ENCODE data around the gene LRCH4.

LRCH4 gene

DNA sequence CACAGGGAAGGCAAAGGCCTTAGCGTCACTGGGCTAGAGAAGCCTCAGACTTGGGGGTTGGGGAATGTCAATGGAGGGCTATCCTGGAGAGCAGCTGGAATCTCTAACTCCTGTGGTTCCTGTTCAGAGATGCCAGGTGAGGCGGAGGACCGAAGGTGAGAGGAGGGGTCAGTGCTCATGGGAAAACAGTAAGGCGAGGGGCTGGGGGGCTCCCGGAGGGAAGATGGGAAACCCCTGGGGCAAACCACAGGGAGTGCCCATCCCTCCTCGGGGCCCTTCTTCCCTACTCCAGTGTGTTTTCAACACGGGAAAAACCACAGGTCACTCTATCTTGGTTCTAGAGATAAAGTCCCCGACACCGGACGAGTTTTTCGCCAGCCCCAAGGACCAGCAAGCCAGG lies 3.3 kb downstream of the LRCH4 start:
- DNase-seq (ENCODE audit: low read depth in 1 of 2, low spot score in 1 of 2) = no peak

DNA sequence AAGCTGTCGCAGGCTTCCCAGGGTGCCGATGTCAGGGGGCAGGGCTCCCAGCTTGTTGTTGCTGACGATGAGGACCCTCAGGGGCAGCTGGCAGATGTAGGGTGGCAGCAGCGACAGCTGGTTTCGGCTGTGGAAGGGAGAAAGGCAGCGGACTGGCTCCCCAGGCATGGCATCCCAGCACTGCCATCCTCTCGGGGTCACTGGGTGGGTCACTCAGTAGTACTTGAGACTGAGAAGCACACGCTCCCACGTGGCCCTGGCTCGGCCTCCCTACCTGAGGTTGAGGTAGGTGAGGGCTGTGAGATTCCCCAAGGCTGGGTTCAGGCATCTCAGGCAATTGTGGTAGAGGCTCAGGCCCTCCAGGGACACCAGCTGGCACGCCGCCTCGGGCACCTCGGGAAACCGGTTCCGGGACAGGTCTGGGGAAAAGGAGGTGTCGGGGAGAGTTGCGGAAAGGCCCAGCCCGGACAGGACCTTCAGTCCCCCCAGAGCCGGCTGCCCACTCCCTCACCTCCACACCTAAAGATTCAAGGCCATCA lies 3.8 kb downstream of the LRCH4 start:
- DNase-seq (ENCODE audit: low read depth in 1 of 2, low spot score in 1 of 2) = no peak

DNA sequence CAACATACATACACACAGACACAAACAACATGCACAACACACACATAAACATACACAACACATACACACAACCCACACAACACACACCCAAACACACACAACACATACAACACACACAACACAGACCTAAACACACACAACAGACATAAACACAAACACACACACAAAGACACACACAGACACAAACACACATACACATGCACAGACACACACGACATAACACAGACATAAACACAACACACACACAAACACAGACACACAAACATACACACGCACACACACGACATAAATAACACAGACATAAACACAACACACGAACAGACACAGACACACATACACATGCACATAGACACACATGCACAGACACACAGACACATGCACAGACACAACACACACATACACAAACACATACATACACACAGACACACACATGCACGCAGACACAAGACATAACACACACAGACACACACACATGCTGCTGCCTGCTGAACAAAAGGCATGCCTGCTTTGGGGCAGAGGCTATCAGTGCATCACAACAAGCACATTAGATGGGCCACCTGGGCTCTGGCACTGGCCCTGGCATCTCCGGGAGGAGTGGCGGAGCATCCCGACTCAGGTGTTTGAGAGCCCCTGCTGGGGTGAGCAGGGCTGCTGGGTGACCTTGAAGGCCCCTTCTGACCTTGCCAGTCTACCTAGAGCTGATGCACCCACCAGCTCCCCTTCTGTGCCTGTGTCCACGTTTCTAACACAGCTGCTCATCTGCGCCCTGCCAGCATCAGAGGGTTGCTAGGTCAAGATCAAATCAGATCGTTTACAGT lies 5.3 kb downstream of the LRCH4 start:
- DNase-seq (ENCODE audit: low read depth in 1 of 2, low spot score in 1 of 2) = no peak

DNA sequence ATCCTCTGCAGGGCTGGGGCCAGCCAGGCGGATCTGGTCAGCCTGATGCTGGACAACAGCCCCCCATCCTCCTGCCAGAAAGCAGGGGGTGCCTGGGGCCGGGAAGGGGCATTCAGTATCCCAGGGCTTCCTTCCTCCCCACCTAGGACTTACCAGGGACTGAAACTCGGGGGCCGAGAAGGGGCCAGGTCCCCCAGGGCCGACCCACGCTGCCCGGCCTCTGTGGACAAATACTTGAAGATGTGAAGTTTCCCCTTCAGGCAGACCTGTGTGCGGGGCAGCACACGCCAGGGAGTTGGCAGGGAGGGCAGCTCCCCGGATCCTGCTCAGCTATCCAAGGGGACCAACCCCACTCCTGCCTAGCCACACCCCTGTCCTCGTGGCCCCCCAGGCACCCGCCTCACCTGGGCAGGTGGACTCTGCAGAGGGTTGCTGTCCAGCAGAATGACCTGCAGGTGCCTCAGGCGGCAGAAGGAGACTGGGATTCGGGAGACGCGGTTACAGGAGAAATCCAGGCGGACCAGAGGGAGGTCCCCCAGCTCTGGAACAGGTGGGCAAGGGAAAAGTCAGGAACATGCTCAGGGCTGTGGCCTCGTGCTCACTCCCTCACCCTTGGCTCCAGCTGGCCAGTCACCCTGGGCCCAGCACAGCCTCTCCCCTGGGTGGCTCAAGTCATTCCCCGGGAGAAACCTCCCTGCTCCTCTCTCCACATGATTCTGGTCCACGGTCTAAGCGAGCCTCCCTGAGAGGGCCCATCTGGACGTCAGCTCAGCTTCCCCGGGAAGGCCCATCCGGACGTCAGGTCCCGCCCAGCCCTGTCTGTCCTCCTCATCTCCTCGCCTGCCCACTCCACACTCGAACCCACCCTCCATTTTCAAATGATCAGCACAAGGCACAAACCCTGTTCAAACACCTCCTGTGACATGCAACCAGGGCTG lies 7.4 kb downstream of the LRCH4 start:
- no peak for DNase-seq (ENCODE audit: low read depth in 1 of 2, low spot score in 1 of 2)

DNA sequence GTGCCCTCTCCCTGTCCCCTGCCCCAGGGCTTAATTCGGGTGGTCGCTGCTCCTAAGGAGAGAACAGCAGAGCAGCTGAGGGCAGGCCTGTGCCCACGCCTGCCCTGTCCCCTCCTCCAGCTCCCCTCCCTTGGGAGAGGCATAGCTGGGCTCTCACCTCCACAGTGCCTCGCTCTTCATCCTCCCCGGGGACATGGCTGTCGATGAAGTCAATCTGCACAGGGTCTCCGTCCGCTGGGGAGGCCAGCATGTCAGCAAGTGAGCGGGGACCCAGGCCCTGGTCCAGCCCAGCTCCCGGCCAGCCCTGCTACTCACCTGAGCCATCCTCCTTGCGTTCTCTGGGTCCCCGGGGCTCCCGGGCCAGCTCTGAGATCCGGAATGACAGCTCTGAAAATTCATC lies 8.4 kb downstream of the LRCH4 start:
- DNase-seq (ENCODE audit: low read depth in 1 of 2, low spot score in 1 of 2) = no peak

DNA sequence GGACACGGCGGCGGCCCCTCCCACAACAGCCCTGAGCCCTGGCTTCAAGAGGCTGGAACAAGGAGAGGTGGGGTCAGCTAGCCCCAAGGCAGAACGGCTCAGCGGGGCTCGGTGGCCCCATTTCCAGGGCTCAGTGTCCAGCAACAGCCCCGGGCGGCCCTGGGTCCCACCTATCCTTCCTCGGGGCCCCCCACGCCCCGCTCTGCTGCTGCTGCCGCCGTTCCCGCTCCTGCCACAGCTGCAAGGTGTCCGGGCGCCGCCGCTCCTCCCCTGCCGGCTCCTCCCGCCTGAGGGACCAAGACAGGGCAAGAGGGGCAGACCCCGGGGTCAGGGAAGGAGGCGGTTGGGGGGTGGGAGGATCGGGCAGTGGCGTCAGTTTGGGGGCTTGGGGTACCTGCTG lies 8.8 kb downstream of the LRCH4 start:
- no peak for DNase-seq (ENCODE audit: low read depth in 1 of 2, low spot score in 1 of 2)

DNA sequence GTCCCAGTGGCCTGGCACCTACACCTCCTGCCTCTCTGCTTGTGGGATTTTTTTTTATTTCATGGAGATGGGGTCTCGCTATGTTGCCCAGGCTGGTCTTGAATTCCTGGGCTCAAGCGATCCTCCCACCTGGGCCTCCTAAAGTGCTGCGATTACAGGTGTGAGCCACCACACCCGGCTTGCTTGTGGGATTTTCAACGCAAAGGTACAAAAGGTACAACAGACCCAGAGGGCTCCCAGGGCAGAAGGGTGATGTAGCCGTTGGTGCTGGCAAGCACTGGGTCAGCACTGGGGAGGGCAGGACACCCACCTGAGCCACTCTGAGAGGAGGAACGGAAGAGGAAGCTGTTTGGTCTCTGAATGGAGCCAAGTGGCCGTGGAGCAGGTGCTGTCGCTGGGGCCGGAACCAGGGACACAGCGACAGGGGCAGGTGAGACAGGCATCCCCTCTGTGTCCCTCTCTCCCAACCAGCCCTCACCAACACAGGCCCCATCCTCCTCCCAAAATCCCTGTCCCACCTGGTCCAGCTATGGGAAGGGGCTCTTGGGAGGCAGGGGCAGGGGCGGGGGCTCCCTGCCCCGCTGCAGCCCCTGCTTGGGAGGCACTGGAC lies 9.4 kb downstream of the LRCH4 start:
- no peak for DNase-seq (ENCODE audit: low read depth in 1 of 2, low spot score in 1 of 2)

DNA sequence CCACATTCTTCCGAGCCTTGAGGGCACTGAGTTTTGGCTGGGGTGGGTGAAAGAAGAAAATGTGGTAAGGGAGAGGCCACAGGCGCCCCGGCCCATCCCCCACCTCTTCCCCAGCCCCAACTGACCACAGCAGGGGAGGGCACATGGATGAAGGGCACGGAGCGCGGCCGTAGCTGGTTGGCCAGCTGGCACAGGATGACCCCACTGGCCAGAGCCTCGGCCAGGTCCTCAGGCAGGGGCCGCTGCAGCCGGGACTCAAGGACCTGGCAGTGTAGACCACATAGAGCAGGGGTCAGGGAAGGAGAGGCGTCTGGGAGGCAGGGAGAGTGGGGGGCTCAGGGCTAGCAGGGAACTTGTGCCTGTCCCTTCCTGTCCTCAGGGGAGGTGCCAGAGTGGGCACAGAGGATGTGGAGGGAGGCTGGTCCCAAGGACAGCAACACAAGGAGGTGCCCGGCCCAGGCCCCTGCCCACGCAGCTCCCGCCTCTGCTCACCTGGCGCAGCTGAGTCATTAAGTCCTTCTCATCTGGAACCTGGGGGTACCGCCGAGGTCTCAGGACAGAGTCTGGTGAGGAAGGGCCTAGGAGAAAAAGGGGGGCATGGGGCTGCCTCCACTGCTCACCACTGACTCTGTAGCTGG lies 10.1 kb downstream of the LRCH4 start:
- DNase-seq (ENCODE audit: low read depth in 1 of 2, low spot score in 1 of 2) = no peak

DNA sequence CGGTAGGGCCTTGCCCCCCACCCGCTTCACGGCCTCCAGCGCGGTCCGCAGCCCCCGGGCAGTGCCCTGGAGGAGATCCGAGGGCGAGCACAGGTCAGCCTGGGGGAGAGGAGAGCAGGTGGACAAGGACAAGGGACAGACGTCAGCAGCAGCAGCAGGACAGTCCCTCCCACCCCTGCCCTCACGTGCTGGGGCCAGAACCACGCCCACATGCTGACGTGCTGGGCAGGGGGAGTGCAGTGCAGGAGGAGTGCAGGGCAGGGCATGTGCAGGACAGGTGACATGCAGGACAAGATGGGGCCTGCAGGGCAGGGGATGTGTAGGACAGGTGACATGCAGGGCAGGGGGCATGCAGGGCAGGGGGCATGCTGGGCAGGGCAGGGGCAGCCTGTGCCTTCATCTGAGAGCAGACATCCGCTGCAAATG lies 10.7 kb downstream of the LRCH4 start:
- DNase-seq (ENCODE audit: low read depth in 1 of 2, low spot score in 1 of 2) = no peak

DNA sequence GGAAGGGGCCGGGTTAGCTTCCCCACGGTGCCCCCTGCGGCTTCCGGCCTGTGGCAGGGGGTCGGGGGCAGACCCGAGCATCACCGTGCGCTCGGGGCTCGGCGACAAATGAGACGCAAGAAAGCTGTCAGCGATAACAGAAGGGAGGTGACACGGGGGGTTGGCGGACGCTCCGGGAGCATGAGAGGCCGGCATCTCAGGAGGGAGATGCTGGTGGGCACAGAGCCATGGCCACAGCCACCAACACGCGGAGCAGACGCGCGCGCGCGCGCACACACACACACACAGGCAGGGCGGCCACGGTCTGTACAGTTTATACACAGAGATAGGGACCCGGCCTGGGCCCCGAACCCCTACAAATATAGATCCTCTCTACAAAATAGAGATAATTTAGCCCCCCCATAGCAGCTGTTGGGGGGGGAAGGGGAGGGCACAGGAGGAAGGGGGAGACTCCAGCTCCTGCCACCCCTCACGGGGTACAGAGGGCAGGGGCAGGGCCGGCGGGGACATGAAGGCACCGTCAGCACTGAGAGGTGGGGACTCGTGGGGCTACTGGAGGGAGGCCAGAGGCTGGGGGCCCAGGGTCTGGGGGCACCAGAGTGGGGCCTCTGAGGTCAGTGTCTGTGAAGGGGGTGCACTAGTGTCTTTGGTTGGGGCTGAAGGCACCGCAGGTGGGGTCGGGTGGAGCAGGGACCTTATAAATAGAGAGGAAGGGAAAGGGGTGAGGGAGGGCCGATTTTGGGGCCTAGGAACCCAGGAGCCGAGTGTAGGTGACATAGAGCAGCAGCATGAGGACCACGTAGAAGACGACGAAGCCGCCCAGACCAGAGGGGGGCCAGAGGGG lies 11.3 kb downstream of the LRCH4 start:
- no peak for DNase-seq (ENCODE audit: low read depth in 1 of 2, low spot score in 1 of 2)

DNA sequence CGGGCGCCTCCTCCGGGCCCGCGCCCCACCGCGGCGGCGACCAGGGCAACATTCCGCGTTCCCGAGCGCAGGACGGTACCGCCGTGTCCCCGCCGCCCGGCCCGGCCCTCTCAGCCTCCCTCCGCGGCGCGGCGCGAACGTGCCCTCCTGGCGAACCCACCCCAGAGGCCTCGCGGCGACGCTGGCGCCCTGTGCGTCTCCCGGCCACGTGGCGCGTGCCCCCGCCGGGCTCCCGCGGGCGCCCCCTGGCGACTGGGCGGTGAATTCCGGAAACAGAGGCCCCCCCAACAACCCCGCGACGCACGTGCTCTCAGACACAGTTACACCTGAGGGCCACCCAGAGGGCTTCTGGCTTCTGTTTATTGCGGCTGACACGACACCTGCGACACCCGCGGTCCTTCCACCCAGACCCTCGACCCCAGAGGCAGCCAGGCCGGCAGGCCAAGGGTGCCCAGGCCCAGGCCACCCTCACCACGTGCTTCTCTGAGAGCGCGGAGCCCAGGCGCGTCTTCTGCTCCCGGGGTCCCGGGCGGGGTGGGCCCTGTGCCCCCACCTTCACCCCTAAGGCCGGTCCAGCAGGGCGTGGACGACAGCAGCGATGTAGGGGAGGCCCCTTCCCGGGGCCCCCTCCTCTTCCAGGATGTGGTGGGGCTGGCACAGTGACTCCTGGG lies 12.1 kb downstream of the LRCH4 start, which contains the start of gene SAP25:
TSS of gene SAP25 (minus strand) at position 210 of the 671 bp plus-strand sequence. CDS start at position 52, 158 bp downstream.
- no peak for DNase-seq (ENCODE audit: low read depth in 1 of 2, low spot score in 1 of 2)

DNA sequence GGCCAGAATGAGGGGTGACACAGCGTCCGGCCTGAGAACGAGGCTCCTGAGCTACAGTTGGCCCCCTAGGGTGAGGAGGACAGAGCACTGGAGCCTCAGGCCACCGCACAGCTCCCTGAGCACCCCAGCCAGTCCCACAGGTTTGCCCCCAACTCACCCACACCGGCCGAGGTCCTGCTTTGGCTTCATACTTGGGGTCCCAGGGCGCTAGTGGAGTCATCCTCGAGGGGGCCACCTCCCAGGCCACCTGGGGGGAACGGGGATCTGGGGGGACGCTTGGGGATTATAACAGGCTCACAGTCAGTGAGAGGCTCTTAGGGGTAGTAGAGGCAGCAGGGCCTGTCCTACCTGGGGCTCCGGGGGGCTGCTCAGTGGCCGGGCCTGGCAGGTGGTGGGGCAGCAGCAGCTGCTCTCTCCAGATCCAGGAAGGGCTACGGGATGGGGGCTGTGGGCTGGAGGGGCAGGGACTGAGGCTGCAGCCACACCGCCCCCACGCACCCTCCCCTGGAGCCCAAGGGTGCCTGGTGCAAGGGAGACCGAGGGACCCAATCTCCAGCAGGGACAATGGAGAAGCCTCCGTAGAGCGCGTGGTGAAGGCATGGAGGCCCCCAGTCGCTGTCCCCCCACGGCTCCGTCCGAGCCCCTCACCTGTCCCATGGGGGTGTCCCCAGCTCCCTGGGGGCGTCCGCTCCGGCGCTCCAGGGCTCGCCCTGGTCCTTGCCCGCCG lies 12.8 kb downstream of the LRCH4 start:
- no peak for DNase-seq (ENCODE audit: low read depth in 1 of 2, low spot score in 1 of 2)

DNA sequence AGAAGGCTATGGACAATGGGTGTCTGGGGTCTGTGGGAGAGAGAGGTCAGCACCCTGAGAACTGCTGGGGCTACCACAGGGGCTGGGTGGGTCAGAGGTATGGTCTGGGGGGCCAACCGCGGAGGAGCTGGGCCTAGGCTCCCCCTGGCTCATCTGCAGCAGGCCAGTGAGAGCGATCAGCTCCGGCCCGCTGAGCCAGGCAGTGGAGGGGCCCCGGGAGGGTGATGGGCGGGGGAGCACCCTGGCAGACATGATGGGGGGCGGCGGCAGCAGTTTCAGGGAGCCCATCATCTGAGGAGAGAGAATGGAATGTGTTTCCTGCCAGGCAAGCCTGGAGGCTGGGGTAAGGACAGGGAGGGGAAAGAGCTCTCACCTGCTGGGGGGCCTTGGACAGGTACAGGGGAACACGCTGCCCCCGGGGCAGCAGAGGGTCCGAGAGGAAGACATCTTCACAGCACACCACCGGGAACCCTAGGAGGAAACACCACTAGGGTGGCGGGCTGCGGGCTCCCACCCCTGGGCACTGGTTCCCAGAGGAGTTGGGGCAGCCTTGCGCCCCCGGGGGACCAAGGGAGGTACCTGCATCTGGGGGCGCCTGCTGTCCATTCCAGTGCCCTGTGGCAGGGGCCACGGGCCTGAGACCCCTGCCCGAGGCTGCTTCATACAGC lies 13.5 kb downstream of the LRCH4 start:
- DNase-seq (ENCODE audit: low read depth in 1 of 2, low spot score in 1 of 2) = no peak

DNA sequence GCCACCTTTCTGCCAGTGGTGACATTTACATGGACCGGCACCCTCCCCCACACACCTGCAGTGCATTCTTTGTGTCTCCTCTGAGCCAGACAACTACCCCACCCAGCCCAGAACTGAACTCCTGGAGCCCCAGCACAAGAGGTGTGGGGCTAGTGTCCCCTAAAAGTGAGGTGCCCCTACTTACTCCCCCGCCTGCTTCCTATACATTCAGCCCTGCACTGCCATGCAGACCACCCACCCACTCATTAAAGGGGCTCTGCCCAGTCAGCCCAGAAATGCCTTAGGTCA lies 14.2 kb downstream of the LRCH4 start:
- no peak for DNase-seq (ENCODE audit: low read depth in 1 of 2, low spot score in 1 of 2)

DNA sequence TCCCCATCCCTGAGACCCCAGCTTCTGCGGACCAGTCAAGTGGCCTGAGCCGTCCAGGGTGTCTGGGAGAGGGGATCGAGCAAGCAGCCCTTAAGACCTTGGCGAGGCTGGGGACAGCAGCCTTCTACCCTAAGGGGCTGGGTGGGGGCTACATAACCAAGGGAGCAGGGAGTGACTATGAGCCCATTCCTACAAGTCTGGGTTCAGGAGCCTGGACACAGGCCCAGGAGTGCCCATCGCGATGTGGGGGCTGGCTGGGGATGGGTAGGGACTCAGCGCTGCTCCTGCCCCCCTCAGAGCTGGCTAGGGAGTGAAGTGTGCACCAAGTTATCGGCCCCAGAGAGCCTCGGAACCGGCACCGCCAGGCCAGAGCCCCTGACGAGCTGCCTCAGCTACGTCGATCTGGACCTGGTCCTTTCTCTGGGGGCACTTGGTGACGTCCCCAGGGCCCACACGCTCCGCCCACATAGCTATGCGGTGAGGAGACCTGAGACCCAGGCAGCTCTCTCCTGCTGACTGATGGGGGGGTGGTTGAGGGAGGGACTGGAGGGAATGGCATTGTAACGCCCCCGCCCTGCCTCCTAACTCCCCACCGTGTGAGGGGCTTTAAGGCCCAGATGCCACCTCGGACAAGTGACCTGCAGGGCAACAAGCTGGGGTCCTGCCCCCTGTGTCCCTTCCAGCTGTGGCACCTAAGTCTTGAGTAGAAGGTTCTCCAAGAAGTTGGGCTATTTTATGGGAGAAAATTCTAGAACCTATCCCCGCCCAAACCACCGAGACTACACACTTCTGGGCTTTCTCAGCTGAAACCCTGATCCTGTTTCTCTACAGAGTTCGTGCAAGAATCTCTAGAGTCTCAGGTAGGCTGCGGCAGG lies 14.7 kb downstream of the LRCH4 start:
- no peak for DNase-seq (ENCODE audit: low read depth in 1 of 2, low spot score in 1 of 2)

DNA sequence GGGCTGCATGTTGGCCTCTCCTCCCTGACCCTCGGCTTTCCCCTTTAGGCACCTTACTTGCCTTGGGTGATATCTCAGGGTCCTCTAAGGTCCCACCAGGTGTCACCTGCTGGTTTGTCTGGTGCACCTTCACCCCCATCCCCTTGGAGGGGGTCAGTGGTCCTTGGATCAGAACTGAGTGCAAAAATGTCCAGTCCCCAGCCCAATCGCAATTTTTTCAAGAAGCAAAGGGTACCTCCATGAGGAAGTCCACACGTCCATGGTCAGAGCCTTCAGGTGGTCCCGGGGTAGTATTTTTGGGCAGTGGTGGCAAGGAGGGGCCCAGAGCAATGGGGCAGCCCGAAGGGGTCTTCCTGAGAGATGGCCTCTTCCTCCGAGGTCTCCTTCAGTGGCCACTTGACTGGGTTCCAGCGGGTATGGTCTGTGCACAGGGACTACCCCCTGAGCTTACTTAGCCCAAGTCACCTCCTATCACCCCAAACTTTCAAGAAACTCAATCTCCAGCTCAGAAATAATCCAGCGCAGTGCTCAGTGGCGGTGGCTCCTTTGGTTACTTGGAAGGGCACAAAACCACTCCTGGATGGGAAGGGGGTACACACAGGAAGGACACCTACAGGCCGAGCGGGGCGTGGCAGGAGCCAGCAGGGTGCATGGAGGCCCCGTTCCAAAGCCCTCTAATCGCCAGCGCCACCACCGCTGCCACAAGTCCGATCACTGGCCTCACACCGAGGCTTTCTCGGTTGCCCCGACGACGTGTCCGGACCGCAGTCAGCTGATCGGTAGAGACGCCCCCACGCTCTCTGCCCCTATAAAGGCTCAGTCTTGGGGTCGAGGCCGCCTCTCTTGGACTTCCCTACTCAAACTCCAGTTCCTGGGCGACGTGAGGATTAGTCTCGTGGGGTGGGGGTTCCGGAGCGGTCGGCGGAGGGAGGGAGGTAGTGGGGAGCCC lies 16.8 kb downstream of the LRCH4 start:
- DNase-seq (ENCODE audit: low read depth in 1 of 2, low spot score in 1 of 2) = no peak

All from activated CD4-positive, alpha-beta T cell treated with anti-CD3 and anti-CD28 coated beads, Interleukin-2, amount 50 U/mL, for 24 hours (primary cell).